ENCODE measurements around the gene DVL1. TPM values are rescaled to one million over a fixed set of nuclear protein-coding genes. Genes with fewer than 3 reads are reported as not detected.
A peak's percentile ranks its signal among the peaks of the same experiment; 100 is the strongest.

Gene DVL1
- total and polyA plus RNA-seq, 2 of the 13 experiments (the other 11 are each of a cell fraction or from before 2014, with no cell fraction given), result 30.8 to 60.4 TPM

GRCh38 chr1:1324524-1325287 lies 24.5 kb downstream of the DVL1 start, which contains the start of the genes CPTP and INTS11 (continued):
- TF ChIP-seq DBP (CRISPR knock-in tag; IDR thresholded peaks at IDR 0.05; ENCODE audit: not compliant biosample characterization) (no peak), ZNF451 (CRISPR knock-in tag; IDR thresholded peaks at IDR 0.05) (peak; percentile 24; the same call in 1 of the 2 replicates), HDAC2 (CRISPR knock-in tag; IDR thresholded peaks at IDR 0.05) (0 out of 2 replicates have a peak, but pooled peaks have one; percentile 14), SMAD1 (CRISPR knock-in tag; IDR thresholded peaks at IDR 0.05; ENCODE audit: borderline replicate concordance, low read depth) (no peak), SETDB1 (CRISPR knock-in tag; IDR thresholded peaks at IDR 0.05; ENCODE audit: borderline replicate concordance) (no peak), ZNF121 (CRISPR knock-in tag; IDR thresholded peaks at IDR 0.05) (peak; percentile 8; the same call in 1 of the 2 replicates), ZNF446 (CRISPR knock-in tag; IDR thresholded peaks at IDR 0.05) (peak; percentile 84), KDM6A (CRISPR knock-in tag; IDR thresholded peaks at IDR 0.05; ENCODE audit: low read depth) (no peak), DR1 (CRISPR knock-in tag; IDR thresholded peaks at IDR 0.05) (no peak; the same call in 1 of the 2 replicates), MATR3 (CRISPR knock-in tag; IDR thresholded peaks at IDR 0.05) (no peak), RFX3 (CRISPR knock-in tag; IDR thresholded peaks at IDR 0.05) (no peak), ZNF891 (CRISPR knock-in tag; IDR thresholded peaks at IDR 0.05) (peak; percentile 65; the same call in 1 of the 2 replicates), SSRP1 (CRISPR knock-in tag; IDR thresholded peaks at IDR 0.05) (no peak), BHLHE40 (IDR thresholded peaks at IDR 0.05; ENCODE audit: low read length) (0 out of 2 replicates have a peak, but pooled peaks have one; percentile 4), POGK (CRISPR knock-in tag; conservative IDR thresholded peaks at IDR 0.05) (no peak), GABPA (IDR thresholded peaks at IDR 0.05; ENCODE audit: low read depth, low read length) (no peak), GABPA (CRISPR knock-in tag; IDR thresholded peaks at IDR 0.05; ENCODE audit: low read depth) (peak; percentile 91), ZFP41 (CRISPR knock-in tag; IDR thresholded peaks at IDR 0.05; ENCODE audit: borderline replicate concordance) (no peak), SRY (CRISPR knock-in tag; IDR thresholded peaks at IDR 0.05) (peak; percentile 54), ZNF3 (CRISPR knock-in tag; IDR thresholded peaks at IDR 0.05) (no peak), ZNF331 (CRISPR knock-in tag; IDR thresholded peaks at IDR 0.05) (0 out of 2 replicates have a peak, but pooled peaks have one; percentile 26), NFYB (CRISPR knock-in tag; IDR thresholded peaks at IDR 0.05) (peak; percentile 83)
- TF ChIP-seq, protein P1, sequence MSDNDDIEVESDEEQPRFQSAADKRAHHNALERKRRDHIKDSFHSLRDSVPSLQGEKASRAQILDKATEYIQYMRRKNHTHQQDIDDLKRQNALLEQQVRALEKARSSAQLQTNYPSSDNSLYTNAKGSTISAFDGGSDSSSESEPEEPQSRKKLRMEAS (IDR thresholded peaks at IDR 0.05), result peak; percentile 76
- TF ChIP-seq, protein P2, sequence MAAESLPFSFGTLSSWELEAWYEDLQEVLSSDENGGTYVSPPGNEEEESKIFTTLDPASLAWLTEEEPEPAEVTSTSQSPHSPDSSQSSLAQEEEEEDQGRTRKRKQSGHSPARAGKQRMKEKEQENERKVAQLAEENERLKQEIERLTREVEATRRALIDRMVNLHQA (CRISPR knock-in tag; IDR thresholded peaks at IDR 0.05), result no peak
- TF ChIP-seq, protein P3, sequence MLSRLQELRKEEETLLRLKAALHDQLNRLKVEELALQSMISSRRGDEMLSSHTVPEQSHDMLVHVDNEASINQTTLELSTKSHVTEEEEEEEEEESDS (CRISPR knock-in tag; IDR thresholded peaks at IDR 0.05; ENCODE audit: borderline replicate concordance), result no peak
- TF ChIP-seq, protein P4, sequence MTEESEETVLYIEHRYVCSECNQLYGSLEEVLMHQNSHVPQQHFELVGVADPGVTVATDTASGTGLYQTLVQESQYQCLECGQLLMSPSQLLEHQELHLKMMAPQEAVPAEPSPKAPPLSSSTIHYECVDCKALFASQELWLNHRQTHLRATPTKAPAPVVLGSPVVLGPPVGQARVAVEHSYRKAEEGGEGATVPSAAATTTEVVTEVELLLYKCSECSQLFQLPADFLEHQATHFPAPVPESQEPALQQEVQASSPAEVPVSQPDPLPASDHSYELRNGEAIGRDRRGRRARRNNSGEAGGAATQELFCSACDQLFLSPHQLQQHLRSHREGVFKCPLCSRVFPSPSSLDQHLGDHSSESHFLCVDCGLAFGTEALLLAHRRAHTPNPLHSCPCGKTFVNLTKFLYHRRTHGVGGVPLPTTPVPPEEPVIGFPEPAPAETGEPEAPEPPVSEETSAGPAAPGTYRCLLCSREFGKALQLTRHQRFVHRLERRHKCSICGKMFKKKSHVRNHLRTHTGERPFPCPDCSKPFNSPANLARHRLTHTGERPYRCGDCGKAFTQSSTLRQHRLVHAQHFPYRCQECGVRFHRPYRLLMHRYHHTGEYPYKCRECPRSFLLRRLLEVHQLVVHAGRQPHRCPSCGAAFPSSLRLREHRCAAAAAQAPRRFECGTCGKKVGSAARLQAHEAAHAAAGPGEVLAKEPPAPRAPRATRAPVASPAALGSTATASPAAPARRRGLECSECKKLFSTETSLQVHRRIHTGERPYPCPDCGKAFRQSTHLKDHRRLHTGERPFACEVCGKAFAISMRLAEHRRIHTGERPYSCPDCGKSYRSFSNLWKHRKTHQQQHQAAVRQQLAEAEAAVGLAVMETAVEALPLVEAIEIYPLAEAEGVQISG (CRISPR knock-in tag; IDR thresholded peaks at IDR 0.05), result peak; percentile 72

Data from HepG2 (cell line).